Activated T-helper 1 cell treated with anti-CD3 and anti-CD28 coated beads, Interleukin-12 subunit alpha, Interleukin-12 subunit beta, Interleukin-2, Interleukin-4 antibody, amounts not matched to agents 30 ng/mL and 10 ng/mL and 1 ng/mL, durations not matched to agents 14 hours and 24 hours and 36 hours (primary cell): ENCODE measurements around the gene ZMYM2. TPM values are rescaled to one million over a fixed set of nuclear protein-coding genes. Genes with fewer than 3 reads are reported as not detected.
A peak's percentile ranks its signal among the peaks of the same experiment; 100 is the strongest.

ENCODE experiments used
- DNase-seq: peaks from one replicate; pipeline ENCODE4 v3.0.0; 2021; ENCODE audit warnings: low spot score
- H3K27ac Mint-ChIP-seq: one replicate; pipeline ENCODE4 v1.8.0; 2021; ENCODE audit warnings: mild to moderate bottlenecking, mixed read lengths
- H3K27me3 Mint-ChIP-seq: one replicate; pipeline ENCODE4 v1.8.0; 2022; ENCODE audit warnings: mild to moderate bottlenecking, moderate library complexity, mixed read lengths; ENCODE audit not compliant: insufficient read depth
- H3K36me3 Mint-ChIP-seq: one replicate; pipeline ENCODE4 v1.8.0; 2021; ENCODE audit warnings: low read depth, mixed read lengths
- H3K4me1 Mint-ChIP-seq: one replicate; pipeline ENCODE4 v1.8.0; 2021; ENCODE audit warnings: low read depth, mixed read lengths
- H3K4me3 Mint-ChIP-seq: one replicate; pipeline ENCODE4 v1.8.0; 2021; ENCODE audit warnings: mild to moderate bottlenecking, moderate library complexity, mixed read lengths
- H3K9me3 Mint-ChIP-seq: one replicate; pipeline ENCODE4 v1.8.0; 2021; ENCODE audit warnings: mixed read lengths
- intact Hi-C: fragments of 100-400 bp; cut with micrococcal nuclease; formaldehyde crosslinking; loops from one replicate; pipeline ENCODE4 v1.15.1; 2024
- total RNA-seq: library from RNA; stranded (reverse); gene quantifications from 2 replicates; pipeline ENCODE4 v1.2.3, GENCODE V29; 2022

ZMYM2 gene
- total RNA-seq, 1 donor from 2014 or later = 60.9 TPM

DNA sequence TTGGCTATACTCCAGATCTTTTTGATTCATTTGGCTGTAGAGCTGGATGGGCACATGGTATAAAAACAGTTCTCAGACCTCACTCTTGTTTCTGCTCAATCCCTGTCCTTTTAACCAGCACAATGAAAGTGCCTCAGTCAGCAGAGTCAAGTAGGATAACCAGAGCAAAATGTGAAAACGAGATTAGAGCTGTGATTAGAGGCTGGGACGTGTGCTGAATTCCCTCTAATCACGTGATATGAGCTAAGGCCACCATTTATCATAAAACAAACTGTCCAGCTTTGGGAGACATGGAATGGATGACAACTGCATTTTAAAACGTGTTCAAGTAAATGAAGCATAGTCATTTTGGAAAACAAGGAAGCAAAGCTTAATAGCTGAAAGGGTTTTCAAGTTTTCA lies 148.2 kb downstream of the ZMYM2 start:
- intact Hi-C loops = no loop called here
- Mint-ChIP-seq H3K27me3 (peaks cover 18% of the 10 kb centered on the region), H3K36me3 (no peaks in the 10 kb centered on the region), H3K4me3 (no peak overlapping the region), H3K4me1 (no peaks in the 10 kb centered on the region), H3K27ac (no peak overlapping the region), H3K9me3 (no peaks in the 10 kb centered on the region)
- DNase-seq = no peak

DNA sequence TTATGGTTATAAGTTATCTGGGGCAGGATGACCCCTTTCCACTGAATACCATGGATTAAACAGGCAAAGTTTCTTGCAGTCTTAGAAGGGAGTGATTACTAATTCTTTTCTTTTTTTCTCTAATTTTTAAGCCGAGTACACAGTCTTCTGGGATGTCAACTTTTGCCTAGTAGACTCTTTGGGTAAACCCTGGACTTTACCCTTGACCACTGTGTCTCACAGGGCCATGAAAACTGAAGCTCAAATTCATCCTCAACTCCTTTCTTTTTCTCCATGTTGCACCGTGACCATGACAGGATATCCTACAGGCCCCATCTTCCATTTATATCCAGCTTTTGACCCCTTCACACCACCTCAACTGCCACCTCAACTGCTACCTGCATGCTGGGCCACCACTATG lies 150.5 kb downstream of the ZMYM2 start:
- H3K27me3 Mint-ChIP-seq = peaks cover 13% of the 10 kb centered on the region
- no peak overlapping the region for H3K27ac Mint-ChIP-seq
- no peaks in the 10 kb centered on the region for H3K4me1 Mint-ChIP-seq
- DNase-seq = no peak
- H3K4me3 Mint-ChIP-seq = no peak overlapping the region
- H3K9me3 Mint-ChIP-seq = no peaks in the 10 kb centered on the region
- no peaks in the 10 kb centered on the region for H3K36me3 Mint-ChIP-seq
- intact Hi-C loops = no loop called here

DNA sequence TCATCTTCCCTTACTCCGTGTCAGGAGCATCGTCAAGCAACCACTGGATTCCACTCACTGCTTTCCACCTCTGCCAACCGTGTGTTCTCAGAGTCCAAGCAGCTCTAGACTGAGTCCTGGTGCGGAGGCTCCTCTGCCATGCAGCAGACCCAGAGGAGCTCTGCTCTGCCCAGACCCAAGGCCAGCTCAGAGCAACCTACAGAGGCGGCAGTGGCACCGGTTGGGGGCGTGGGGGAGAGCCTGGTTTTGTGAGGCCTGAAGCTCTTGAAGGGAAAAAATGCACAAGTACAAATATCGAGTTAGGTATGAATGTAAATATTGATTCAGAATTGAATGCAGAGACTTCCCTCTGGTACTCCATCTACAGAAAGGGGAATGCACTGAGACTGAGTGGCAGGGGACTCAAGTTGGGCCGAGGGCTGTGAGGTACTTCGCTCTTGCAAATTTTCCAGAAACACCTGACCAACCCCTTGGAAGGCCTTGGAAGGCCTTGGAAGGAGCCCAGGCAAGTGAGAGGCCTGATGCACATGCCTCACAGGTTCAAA lies 155.6 kb downstream of the ZMYM2 start:
- H3K4me1 Mint-ChIP-seq = peaks cover 3% of the 10 kb centered on the region
- no peak overlapping the region for H3K27ac Mint-ChIP-seq
- H3K4me3 Mint-ChIP-seq = no peak overlapping the region
- intact Hi-C loops = no loop called here
- H3K27me3 Mint-ChIP-seq = peaks cover 6% of the 10 kb centered on the region
- no peaks in the 10 kb centered on the region for H3K9me3 Mint-ChIP-seq
- DNase-seq = no peak
- no peaks in the 10 kb centered on the region for H3K36me3 Mint-ChIP-seq

DNA sequence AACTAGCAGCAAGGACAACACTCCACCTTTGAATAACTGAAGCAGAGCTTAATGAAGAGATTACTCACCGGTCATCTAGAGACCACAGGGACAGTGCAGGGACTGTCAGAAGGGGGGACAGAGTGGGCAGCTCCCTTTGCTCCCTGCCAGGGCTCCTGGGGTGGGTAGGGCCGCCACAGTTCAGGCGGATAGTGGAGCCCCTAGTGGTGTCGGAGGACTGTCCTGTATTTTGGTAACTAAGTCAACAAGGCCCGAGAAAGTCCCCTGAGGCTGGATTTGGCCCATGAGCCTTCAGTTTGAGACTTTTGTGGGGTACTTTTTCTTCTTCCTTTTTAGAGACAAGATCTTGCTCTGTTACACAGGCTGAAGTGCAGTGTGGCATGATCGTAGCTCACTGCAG lies 157.7 kb downstream of the ZMYM2 start:
- H3K4me1 Mint-ChIP-seq = peaks cover 19% of the 10 kb centered on the region
- H3K36me3 Mint-ChIP-seq = no peaks in the 10 kb centered on the region
- peaks cover 4% of the 10 kb centered on the region for H3K27me3 Mint-ChIP-seq
- no peak overlapping the region for H3K4me3 Mint-ChIP-seq
- H3K27ac Mint-ChIP-seq = no peak overlapping the region
- H3K9me3 Mint-ChIP-seq = no peaks in the 10 kb centered on the region
- intact Hi-C loops = no loop called here
- DNase-seq = no peak

DNA sequence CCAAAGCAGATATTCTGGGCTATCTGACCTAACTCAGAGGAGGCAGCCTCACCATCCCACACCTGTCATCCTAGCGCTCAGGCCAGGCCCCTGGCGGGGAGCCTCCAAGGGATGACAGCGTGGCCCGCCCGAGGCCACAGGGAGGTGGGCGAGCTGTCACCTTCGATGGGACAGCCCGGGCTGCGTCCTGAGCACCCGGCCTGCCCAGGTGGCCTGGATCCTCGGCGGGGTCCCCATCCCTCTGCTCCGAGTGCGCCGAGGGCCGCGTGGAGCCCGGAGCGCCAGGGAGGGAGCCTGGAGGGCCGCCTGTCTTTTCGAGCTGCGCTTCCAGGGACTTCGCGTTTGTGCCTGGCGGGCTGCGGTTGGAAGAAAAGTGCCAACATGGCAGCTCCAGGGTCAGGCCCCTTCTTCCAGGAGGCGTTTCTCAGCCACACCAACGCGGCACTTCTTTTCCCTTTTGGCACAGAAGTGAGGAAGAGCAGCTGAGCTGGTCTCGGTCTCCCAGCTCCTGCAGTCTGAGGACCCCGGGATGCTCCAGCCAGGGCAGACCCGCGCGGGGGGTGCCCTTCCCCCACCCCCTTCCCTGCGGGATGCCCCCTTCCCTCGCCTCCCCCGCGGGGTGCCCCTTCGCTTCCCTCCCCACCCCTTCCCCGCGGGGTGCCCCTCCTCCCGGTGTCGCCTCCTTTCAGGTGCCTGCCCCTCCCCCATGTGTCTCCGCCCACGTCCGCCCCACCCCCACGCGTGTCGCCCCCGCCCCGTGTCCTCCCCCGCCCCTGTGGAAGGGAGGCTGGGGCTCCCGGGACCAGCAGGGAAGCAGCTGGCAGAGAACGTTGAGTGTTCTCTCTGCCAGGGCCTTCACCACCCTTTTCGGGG lies 160.0 kb downstream of the ZMYM2 start:
- peaks cover 17% of the 10 kb centered on the region for H3K27me3 Mint-ChIP-seq
- intact Hi-C loops = loop anchor here (1.0 kb wide), 1 partner anchor 9 kb away; no protein-coding TSS in a partner anchor
- H3K4me3 Mint-ChIP-seq = peak overlapping the region; percentile 74
- no peaks in the 10 kb centered on the region for H3K36me3 Mint-ChIP-seq
- no peaks in the 10 kb centered on the region for H3K9me3 Mint-ChIP-seq
- no peak for DNase-seq
- H3K4me1 Mint-ChIP-seq = peaks cover 19% of the 10 kb centered on the region
- H3K27ac Mint-ChIP-seq = no peak overlapping the region

DNA sequence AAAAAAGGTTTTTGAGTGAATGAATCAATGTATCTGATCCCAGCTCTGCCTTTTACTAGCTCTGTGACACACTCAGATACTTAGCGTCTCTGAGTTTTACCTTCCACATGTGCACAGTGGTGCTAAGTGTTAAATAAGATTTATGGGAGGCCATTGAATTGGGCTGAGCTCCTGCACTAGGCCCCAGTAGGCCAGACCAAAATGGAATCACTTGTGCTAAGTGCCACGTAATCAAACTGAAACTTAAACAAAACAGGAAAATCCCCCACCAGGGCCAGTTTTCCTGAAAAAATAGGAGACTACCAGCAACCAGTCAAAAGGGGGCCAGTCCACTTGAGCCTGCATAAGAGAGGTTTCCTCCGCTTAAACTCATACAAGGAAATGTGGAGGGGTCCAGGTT lies 161.4 kb downstream of the ZMYM2 start:
- peak overlapping the region; percentile 74 for H3K4me3 Mint-ChIP-seq

DNA sequence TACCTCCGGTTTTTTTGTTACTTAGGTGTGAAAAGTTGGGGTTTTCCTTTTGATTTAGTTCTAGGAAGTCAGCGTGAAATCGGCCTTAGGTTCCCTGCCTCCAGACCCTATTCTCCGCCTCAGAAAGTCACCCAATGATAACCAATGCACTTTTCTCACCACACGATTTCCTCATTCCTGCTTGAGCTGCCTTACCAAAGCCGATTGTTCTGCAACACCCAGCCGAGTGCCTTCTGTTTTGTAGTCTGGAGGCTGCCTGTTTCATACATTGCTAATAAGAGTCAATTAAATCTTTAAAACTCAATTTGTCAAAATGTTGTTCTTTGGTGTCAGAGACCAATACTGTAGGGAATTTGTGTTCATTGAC lies 162.6 kb downstream of the ZMYM2 start:
- Mint-ChIP-seq H3K4me1 (peaks cover 19% of the 10 kb centered on the region), H3K27ac (peak overlapping the region; percentile 26), H3K9me3 (no peaks in the 10 kb centered on the region), H3K27me3 (peaks cover 38% of the 10 kb centered on the region), H3K36me3 (no peaks in the 10 kb centered on the region), H3K4me3 (peak overlapping the region; percentile 30)
- intact Hi-C loops = no loop called here
- DNase-seq = no peak

More for the DNA sequence above, 161.4 kb downstream of the ZMYM2 start:
- Mint-ChIP-seq H3K4me1 (peaks cover 19% of the 10 kb centered on the region), H3K36me3 (no peaks in the 10 kb centered on the region), H3K27ac (no peak overlapping the region), H3K27me3 (peaks cover 28% of the 10 kb centered on the region), H3K9me3 (no peaks in the 10 kb centered on the region)
- DNase-seq = no peak
- intact Hi-C loops = loop anchor here (1.0 kb wide), 1 partner anchor 7 kb away; no protein-coding TSS in a partner anchor

DNA sequence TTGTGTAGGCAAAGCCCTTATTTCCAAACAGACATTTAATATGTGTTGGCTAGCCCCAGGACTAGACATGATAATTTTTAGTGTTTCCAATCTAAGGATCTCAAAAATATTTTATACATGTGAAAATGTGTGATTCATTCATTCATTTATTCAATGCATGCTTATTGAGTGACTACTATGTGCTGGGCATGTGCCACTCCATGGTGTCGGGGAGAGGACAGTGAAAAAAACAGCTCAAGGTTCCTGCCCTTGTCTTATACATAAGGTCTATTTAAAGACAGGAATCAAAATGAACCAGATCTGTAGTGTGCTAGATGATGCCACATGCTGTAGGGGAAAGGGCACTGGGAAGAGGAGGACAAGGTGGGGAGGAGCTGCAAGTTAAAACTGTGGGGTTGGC lies 165.8 kb downstream of the ZMYM2 start:
- Mint-ChIP-seq H3K9me3 (no peaks in the 10 kb centered on the region), H3K4me1 (peaks cover 14% of the 10 kb centered on the region), H3K4me3 (no peak overlapping the region), H3K36me3 (no peaks in the 10 kb centered on the region), H3K27me3 (peaks cover 48% of the 10 kb centered on the region), H3K27ac (no peak overlapping the region)
- intact Hi-C loops = no loop called here
- DNase-seq = no peak

DNA sequence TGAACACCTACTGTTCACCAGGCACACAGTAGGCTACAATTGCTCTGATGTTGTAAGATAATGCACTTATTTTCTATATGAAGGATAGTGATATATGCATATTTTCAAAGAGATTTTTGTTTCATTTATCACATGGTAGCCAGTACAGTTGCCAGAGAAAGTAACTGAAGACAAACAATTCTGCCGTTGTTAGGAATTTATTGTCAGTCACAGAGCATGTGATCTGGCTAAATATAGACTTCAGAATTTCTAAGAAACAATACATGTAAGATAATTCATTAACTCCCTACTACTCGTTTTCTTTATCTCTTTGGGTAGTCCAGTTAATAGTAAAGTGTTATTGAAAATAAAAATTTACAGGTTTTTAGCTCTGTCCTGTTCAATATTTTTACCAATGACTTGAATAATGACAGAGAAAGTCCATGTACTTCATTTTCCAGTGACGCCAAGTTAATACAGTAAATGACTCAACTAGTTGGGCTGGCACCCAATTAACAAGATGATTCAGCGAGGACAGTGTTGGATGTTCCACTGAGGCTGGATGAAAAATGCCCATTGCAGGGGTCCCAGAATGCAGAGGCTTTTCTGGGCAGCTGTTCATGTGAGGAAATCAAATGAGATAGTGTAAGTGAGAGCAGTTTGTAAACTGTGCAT lies 166.7 kb downstream of the ZMYM2 start:
- no peak overlapping the region for H3K4me3 Mint-ChIP-seq
- intact Hi-C loops = no loop called here
- peaks cover 46% of the 10 kb centered on the region for H3K27me3 Mint-ChIP-seq
- peaks cover 5% of the 10 kb centered on the region for H3K4me1 Mint-ChIP-seq
- DNase-seq = no peak
- no peaks in the 10 kb centered on the region for H3K36me3 Mint-ChIP-seq
- H3K27ac Mint-ChIP-seq = no peak overlapping the region
- H3K9me3 Mint-ChIP-seq = no peaks in the 10 kb centered on the region

DNA sequence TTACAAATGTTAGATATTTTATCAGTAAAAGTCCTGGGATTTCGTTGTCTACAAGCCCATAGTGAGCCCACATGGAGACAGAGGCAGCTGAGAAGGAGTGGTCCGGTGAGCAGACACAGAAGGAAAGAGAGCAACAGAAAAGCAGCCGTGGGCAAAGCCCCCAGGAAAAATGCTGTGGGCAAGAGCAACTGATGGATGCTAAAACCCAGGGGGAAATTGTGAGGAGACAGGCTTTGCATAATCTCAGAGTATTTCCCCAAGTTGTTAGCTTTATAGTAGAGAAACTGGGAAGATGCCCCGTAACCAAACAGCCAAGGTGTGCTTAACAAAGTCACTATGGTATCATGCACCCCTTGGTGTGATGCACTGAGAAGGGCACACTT lies 167.2 kb downstream of the ZMYM2 start:
- no peaks in the 10 kb centered on the region for H3K36me3 Mint-ChIP-seq
- H3K27me3 Mint-ChIP-seq = peaks cover 46% of the 10 kb centered on the region
- DNase-seq = no peak
- H3K27ac Mint-ChIP-seq = no peak overlapping the region
- no peaks in the 10 kb centered on the region for H3K4me1 Mint-ChIP-seq
- no peaks in the 10 kb centered on the region for H3K9me3 Mint-ChIP-seq
- intact Hi-C loops = no loop called here
- H3K4me3 Mint-ChIP-seq = no peak overlapping the region

DNA sequence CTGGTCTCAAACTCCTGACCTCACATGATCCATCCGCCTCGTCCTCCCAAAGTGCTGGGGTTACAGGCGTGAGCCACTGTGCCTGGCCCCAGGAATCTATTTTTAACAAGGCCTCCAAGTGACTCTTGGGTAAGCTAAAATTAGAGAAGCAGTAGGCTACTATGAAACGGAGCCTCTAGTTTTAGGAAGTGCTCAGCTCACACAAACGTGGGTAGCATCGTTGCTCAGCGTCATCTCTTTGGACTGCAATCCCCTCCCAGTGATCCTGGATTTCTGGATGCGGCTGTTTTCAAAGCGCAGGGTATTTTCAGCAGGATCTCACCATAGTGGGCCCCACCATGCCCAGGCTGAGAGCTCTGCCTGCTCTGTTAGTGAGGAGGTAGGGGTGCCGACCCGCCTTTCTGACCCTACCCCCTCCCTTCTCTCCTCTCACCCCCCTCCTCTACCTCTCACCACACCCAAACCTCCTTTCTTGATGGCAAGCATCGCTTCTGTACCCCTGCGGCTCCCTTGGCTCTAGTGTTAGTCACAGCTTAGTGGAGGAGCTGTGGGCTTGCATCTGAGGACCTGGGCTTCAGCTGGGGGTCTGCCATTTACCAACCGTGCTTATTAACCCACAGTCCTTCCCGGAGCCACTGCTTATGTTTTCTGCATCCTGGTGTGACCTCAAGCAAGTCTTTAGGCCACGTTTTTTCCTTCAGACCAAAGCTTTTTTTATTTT lies 168.2 kb downstream of the ZMYM2 start:
- DNase-seq = no peak
- peaks cover 39% of the 10 kb centered on the region for H3K27me3 Mint-ChIP-seq
- no peaks in the 10 kb centered on the region for H3K4me1 Mint-ChIP-seq
- H3K27ac Mint-ChIP-seq = no peak overlapping the region
- no peaks in the 10 kb centered on the region for H3K36me3 Mint-ChIP-seq
- intact Hi-C loops = loop anchor here (1.0 kb wide), 1 partner anchor 7 kb away; no protein-coding TSS in a partner anchor
- H3K9me3 Mint-ChIP-seq = no peaks in the 10 kb centered on the region
- H3K4me3 Mint-ChIP-seq = no peak overlapping the region

DNA sequence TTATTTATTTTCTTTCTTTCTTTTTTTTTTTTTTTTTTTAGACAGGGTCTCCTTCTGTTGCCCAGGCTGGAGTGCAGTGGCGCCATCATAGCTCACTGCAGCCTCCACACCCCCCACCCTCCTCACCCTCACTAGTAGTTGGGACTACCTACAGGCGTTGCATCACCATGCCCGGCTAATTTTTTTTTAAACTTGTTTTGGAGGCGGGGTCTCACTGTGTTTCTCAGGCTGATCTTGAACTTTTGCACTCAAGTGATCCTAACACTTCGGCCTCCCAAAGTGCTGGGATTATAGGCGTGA lies 168.7 kb downstream of the ZMYM2 start:
- Mint-ChIP-seq H3K4me1 (no peaks in the 10 kb centered on the region), H3K4me3 (peak overlapping the region; percentile 54), H3K9me3 (no peaks in the 10 kb centered on the region), H3K36me3 (no peaks in the 10 kb centered on the region), H3K27me3 (peaks cover 37% of the 10 kb centered on the region), H3K27ac (no peak overlapping the region)
- intact Hi-C loops = loop anchor here (1.0 kb wide), 1 partner anchor 8 kb away; no protein-coding TSS in a partner anchor
- DNase-seq = no peak
